HG02870 (cell line): ENCODE results near the gene CCM2.

Source experiments
- ATAC-seq: cut with Tn5 transposase; IDR thresholded peaks from one replicate; pipeline ENCODE4 v1.9.1; 2021; ENCODE audit warnings: mild to moderate bottlenecking, moderate library complexity; ENCODE audit not compliant: unreplicated experiment

Gene CCM2

DNA sequence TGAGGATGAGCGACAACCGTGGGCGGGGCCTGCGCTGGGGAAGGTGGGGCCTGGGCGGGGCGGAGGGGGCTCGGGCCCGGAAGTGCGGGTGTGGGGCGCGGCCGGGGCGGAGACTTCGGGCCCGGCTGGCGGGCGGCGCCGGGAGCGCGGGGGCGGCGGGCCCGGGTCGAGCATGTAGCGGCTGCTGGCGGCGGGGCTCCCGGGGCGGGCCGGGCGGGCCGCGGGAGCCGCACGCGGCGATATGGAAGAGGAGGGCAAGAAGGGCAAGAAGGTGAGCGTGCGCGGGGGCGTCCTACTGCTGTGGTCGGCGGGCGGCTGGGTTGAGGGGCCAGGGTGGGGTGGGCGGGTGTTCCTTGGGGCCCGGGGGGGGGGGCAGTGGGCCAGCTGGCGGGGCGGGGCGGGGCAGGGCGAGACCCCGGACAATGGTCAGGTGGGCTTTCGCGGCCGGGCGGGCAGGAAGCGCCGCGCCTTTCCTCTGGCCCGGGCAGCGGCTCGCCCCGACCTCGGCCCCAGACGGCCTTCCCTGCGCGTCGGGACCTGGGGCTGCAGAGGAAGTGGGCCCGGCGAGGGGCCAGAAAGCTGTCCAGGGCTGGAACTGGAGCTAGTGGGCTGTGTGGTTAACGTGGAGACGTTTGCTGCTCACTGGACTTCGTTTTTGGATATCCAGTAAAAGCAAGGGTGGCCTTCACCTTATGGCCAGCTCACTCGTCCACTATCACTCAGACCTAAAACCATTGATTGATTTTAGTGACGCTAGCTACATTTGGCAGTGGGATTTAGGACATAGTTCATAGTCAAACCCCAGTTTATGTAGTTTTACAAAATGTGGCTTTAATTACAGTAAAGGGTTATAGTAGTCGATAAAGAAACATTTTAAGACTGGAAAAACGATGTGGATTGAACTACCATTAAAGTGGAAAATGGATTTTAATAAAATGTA is at the start of gene CCM2:
CCM2 (plus strand) TSS at position 109 of the 940 bp plus-strand sequence; CDS start at position 242, 133 bp downstream.
- no peak for ATAC-seq

DNA sequence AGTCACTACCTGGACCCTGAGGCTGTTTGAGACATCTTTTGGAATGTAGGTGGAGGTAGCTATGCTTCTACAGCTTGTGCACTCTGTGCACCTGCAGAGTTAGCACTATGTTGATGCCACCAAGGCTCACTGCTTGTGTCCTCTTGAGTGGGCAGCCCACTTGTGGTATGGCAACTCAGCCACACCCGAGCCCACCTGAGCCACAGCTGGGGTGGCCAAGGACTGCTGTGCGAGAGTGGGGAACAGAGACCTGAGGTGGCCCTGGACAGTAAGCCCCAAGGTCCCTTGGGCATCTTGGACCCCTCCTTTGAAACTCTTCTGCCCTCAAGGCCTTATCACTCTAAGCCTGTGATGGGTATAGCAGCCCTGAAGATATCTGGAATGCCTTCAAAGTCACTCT is 46.8 kb upstream of the CCM2 start:
- no peak for ATAC-seq

DNA sequence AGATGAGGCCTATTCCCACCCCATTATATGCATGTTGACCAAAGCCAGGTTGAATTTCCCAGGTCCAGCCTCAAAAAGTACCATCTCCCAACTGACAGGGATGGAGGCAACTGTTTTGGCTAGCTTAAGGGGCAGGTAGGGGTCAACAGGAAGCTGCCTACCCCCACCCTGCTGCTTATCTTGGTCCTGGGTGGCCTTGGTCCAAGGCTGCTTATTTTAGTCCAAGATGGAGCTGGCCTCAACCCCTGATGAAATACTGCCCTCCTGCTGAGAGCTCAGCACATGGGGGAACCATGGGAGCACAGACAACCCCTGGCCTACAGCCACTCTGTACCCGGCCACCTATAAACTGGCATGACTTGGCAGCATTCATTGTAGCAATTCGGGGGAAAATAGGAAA is 44.3 kb upstream of the CCM2 start:
- no peak for ATAC-seq

DNA sequence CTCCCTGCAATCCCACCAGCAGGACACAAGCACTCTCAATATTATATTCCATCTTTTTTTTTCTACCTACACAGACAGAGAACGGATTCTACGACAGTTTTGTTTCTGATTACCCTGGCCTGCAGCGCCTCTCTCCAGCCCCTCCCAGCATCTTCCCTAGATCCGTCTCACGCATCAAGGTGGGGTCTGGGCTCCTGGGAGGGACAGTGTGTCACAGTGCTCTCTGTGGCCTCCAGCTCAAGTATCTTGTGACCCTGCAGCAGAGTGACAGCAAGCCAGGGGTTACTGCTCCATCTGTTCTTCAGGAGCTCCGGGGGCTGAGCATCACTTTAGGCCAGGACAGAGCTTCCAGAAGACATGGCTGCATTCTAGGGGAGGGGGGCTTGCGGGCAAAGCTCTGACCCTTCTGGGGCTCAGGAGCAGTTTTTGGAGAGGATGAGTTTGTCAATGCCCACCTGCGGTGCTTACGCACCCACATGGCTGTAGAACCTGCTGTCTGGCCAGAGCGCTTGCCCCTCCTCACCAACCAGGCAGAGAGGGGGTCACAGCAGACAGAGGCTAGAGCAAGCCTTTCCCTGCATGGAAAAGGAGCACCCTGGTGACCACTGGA is 43.7 kb upstream of the CCM2 start:
- ATAC-seq: no peak

DNA sequence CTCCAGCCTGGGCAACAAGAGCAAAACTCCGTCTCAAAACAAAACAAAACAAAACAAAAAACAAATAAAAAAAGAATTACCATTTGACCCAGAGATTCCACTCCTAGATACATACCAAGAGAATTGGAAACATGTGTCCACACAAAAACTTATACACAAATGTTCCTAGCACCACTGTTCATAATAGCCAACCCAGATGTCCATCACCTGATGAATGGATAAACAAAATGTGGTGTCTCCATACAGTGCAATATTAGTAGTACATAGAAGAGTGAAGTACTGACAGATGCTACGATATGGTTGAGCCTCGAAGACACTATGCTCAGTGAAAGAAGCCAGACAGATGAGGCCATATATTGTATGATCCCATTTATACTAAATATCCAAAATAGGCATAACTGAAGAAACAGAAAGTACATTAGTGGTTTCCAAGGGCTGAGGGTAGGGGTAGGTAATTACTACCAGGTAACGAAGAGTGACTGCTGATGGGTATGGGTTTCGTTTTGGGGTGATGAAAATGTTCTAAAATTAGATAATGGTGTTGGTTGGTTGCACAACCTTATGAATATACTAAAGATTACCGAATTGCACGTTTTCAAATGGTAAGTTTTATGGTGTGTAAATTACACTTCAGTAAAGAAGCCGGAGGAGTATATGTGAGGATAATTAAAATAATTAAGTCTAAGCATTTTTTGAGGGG is 41.2 kb upstream of the CCM2 start:
- no peak for ATAC-seq

DNA sequence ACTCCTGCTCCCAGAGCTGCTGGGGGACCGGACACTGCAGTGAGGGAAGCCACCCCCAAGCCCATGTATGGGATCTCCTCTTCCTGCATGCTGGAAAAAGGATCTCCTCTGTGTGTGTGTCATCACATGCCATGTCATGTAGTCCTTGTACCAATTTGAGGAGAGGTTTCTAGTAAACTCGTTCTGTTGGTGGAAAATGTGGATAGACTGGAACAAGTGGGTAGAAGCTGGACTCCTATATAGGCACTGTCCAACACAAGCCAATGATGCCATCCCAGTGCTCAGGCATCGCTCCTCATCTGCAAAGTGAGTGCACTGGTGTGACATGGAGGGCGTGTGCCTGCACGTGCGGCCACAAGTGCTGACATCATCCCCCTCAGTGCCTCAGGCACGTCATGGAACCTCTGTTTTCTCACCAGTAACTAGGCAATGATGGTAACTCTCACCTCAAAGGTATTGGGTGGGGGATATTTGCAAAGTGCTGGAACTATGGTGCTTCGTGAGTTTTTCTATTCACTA is 40.5 kb upstream of the CCM2 start:
- ATAC-seq: no peak

DNA sequence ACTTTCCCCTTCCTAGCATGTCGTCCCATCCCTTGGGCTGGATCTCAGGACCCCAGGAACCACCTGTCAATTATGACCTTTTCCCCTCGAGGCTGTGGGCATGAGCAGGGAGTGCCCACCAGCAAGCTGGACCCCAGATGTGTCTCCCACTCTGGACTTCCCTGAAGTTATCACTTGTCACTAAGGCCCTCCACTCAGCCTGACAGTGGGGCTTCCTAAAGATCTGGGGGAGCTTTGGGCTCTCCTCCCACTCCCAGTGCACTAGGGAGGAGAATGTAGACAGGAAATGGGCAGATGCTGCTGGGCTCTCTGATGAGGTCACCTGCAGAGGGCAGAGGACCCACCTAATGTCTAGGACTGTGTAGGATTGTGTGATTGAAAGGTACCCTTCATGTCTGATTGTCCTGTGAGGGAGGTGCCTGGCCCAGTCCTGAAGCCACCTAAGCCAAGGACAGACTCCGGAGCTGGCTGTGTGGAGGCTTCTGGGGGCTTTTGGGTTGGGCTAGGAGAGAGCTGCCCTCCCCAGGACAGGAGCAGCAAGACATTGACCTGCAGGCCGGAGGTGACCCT is 39.9 kb upstream of the CCM2 start:
- ATAC-seq: no peak

DNA sequence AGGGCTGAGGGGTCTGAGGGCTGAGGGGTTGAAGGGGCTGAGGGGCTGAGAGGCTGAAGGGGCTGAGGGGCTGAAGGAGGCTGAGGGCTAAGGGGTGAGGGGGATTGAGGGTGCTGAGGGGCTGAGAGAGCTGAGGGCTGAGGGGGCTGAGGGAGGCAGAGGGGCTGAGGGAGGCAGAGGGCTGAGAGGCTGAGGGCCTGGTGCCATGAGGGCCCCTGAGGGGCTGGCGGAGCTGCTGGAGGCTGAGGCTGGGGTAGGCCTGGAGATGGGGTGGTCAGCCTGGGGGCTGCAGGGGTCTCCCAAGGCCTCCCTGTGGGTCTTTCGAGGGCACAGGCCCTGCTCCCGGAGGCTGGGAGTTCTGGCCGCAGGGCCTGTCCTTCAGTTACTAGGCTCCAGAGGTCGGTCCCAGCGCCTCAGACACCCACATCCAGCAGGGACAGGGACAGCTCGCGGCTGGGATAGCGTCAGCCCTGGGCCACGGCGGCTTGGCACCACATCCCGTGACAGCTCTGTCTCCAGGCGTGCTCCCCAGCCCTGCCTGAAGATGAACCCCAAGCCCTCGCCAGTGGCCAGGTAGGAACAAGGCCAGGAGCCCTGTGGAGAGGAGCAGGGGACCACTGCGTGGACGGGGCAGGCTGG is 38.0 kb upstream of the CCM2 start:
- no peak for ATAC-seq

DNA sequence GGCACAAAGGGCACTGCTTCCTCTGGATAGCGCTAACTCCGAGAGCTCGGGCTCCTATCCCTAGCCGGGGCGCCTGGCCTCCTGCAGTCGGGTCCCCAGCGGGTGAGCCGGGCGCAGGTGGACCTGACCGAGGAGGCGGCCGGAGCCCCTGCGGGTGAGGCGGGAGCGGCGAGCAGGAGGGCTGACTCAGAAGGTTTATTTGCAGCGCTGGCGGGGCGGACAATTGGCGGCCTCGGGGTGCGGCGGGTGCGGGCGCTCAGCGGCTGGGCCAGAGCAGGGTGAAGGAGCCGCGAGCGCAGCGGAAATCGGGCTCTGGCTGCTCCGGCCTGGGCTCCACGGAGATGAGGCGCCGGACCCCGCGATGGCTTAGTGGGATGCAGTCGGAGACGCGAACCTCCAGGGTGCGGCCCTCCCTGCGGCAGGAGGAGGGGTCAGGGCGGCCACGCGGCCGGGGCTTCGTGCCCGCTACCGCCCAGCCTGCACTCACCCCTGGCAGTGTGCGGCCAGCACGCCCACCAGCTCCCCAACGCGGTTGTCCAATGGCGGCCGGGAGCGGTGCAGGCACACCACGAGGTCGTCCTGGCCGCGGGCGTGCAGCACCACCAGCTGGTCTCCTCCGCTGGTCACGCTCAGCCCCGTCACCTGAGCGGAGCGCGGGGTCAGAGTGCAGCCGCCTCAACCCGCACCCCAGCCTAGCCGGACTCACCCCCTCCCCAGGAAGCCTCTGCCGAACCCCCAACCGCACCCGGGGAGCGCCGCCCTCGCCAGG is 37.3 kb upstream of the CCM2 start:
- no peak for ATAC-seq

DNA sequence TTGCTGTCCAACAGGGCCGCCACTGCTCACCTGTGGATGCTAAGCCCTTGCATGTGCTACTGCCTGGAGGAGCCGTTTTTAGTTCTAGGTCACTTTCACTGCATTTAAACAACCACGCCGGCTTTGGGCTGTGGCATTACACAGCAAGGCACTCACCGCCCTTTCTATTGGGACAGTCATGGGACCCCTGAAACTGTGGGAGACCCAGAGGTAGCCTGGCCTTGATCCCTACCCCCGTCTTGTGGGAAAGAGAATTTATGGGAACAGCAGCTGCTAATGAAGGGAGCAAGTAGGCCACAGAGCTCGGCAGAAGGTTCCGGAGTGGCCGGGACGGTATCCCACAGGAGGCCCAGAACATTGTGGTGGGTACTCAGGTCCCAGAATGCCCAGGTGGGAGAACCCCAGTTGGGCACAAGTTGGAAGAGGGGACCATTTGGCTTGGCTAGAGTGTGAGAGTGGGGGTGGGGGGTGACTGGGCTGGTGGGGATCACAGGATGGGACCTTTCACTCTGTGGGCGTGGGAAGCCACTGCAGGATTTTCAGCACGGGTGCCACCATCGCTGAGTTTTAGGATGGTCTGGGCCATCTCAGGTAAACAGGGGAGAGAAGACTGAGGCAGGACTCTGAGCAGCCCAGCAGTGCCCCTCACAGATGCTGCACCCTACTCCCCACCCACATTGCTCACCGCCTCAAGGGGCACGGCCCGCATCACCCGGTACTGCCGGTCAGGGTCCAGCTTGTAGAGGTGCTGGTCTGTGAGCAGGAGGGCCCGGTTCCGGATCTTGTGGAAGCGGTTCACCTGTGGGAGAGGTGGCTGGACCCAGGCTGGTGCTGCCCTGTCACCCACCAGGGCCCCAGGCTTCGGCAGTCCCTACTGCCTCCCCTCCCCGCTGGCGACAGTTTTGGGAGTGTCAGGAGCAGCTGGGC is 36.4 kb upstream of the CCM2 start:
- no peak for ATAC-seq

DNA sequence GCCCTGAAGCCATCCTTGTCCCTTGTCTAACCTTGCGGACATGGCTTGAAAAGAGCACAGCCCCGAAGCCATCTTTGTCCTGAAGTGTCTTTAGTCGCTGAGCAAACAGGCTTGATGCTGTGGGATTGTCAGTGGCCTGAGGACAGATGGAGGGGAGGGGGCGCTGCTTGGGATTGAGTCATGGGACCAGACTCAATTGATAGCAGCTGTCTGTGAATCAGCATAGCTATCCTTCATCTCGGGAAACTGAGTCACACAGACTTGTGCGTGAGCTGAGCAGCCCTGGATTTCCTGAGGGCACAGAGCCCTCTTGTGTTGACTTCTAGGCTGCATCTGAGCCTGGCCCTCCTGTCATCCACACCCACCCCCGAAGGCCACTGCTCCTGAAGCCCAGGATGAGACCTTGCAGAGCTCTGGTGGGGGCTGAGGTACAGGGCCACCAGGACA is 35.6 kb upstream of the CCM2 start:
- no peak for ATAC-seq

DNA sequence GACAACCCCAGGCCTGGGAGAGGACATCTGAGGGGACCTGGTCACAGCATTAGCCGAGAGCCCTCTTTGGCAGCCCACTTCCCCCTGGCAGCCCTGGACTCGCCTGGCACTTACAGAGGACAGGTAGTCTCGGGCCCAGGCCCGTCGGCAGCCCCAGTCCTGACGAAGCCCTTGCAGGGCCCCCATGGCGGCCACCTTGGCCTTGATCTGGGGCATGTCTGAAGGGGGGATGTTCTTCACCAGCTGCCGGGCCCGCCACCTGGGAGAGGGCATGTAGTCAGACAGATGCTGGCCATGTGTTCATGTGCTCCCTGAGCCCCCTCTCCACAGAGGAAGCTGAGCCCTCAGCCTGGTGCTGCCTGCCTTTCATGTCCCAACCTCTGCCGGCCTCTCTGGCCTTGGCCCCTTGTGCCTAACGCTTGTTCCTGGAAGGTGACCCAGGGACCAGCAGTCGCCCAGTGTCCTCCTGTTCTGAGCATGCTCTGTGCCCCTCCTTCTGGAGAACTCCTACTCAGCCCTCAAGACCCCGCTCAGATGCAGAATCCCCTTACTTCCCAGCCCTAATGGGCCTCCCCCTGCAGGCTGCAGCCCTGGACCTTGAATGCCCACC is 35.1 kb upstream of the CCM2 start:
- no peak for ATAC-seq

DNA sequence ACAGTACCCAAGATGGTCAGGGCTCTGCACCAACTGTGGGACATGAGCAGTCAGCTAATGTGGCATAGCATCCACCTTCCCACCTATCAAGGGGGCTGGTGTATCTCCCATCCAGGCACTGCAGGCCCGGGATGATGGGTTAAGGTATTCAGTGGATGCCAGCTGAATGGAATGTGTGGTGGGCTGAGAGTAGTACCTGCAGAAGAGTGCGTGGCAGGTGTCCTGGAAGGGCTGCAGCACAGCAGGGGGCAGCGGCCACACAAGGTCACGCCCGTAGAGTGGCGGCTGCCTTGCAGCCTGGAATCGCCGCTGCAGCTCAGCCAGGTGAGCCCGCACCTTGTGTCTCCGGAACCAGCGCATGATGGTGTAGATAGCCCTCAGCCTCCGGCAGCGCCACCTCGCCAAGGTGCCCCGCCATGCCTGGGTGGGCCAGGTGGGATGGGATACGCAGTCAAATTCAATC is 34.5 kb upstream of the CCM2 start:
- ATAC-seq: no peak

DNA sequence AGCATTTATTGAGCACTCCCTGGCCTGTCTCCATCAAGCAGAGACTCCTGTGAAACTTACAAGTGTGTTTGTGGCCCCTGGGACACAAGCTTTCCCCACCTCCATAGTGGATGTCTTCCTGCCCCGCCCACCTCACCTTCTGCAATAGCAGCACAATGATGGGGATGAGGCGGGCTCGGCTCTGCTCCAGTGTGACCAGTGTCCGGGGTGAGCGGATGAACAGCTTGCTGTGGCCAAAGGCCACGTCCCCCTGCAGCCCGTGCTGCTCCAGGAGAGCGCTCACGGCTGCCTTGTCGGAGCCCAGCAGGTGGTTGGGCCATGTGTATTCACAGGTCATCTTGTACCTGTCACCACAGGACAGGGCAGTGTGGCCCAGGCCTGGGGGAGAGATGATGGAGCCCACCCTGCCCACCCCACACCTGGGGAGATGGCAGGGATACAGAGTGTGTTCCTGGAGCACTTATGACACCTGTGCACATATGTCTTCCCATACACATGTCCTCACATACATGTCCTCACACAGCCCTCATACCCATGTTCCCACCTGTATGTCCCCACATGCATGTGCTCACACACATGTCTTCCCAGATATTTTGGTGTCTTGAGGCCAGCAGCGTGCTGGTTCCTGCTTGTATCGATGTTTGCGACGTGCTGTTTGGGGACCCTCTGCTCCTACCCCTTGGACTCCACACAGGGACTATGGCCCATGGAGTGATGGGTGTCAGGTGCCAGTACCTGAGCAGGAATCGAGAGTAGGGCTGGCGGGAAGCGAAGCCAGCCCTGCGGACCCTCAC is 33.9 kb upstream of the CCM2 start:
- no peak for ATAC-seq

DNA sequence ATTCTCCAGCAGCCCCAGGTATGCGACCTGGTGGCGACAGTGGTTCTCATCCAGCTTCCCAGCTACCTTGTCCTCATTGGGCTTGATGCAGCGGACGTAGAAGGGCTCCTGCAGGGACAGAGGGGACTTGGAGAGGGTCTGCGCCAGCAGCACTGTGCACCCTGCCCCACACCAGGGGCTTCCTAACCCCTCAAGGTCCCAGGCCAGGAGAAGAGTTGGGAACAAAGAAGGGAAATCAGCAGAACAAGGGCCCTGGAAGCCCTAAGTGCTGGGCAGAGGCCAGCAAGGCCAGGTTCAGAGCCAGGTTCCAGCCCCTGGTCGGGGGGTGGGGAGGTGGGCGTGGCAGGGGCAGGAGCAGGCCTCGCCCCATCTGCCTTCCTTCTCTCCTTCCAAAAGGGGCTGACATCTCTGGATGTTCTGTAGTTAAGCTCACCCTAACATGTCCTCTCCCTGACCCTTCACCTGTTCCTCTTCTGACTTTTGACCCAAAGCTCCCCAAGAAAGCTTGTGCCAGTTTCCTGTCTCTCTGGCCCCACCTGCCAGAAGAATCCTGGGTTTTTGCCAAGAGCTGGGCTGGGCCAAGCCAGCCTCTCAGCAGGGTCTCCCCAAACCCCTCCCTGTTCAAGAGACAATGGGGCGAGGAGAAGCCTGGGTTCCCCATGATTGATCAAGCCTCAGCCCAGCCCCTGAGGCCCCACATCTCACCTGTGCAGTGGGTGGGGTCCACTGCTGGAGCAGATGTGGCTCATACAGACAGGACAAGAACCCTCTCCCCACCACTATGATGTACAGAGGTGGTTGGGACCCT is 33.1 kb upstream of the CCM2 start:
- no peak for ATAC-seq

DNA sequence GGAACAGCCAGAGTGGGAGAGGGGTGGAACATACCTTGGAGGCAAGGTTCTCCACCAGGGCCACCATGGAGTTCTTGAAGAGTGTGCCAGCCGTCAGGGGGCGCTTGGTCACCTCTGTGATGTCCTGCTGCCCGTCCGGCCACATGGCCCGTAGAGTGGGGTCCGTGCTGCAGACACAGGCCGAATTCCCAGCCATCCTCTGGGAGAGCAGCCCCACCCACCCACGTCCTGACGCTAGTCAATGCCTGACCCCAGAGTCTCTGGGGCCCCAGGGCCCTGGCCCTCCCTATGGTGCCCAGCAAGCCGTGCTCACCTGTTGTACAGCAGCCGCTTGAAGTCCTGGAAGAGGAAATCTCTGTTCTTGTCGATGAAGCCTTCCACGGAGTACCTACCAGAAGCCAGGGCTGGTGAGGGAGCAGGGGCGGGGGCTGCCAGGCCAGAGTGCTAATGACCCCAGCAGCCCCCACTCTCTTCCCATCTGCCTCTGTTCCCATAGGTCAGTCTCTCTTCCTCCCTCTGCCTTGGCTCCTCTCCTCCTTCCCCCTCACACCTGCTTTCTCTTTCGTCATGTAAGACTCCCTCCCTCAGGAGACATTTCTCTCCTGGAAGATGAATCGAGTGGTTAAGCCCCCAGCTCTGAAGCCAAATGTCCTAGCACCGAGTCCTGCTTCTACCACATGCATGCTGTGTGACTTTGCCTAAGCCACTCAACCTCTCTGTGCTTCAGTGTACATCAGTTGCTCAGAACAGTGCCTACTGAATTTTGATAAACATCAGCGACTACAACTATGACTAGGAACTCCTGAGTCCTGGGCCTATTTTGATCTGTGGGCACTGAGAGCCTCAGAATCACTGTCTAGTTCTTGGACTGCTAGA is 32.2 kb upstream of the CCM2 start:
- ATAC-seq: no peak
